ENCODE measurements around the gene UCHL5.
A peak's percentile ranks its signal among the peaks of the same experiment; 100 is the strongest.
"Not testable (repeated sequence)": the region's sequence is repeated elsewhere in the genome, so short reads cannot be mapped to it uniquely, and the experiment has no call there.

The UCHL5 gene

GRCh38 chr1:193009501-193009900 lies 49.7 kb downstream of the UCHL5 start:
- DNase-seq, result no peak

- no peak for DNase-seq
Observed at GRCh38 chr1:193005785-193006184, 53.4 kb downstream of the UCHL5 start.

- no peak for DNase-seq
Observed at GRCh38 chr1:192998536-192998935, 60.6 kb downstream of the UCHL5 start.

- DNase-seq, result no peak
Observed at GRCh38 chr1:192994141-192994540, 65.0 kb downstream of the UCHL5 start.

- peak in 1 of 5 experiments; percentile 82 for DNase-seq
Observed at GRCh38 chr1:192993426-192994085, 65.6 kb downstream of the UCHL5 start.

GRCh38 chr1:192986748-192987334 lies 72.3 kb downstream of the UCHL5 start:
- not testable (repeated sequence) for DNase-seq

- DNase-seq, result peak in 2 of 5 experiments; percentile 40 to 79
Observed at GRCh38 chr1:192986110-192986747, 72.9 kb downstream of the UCHL5 start.

GRCh38 chr1:192984080-192984479 lies 75.1 kb downstream of the UCHL5 start:
- DNase-seq, result peak in 1 of 5 experiments; percentile 25

GRCh38 chr1:192983349-192983980 lies 75.7 kb downstream of the UCHL5 start:
- peak in 1 of 5 experiments; percentile 66 for DNase-seq

GRCh38 chr1:192980856-192981255 lies 78.3 kb downstream of the UCHL5 start:
- no peak for DNase-seq

GRCh38 chr1:192980334-192980733 lies 78.8 kb downstream of the UCHL5 start:
- DNase-seq, result not testable (repeated sequence)

GRCh38 chr1:192979542-192979941 lies 79.6 kb downstream of the UCHL5 start:
- no peak for DNase-seq

GRCh38 chr1:192978195-192978710 lies 80.9 kb downstream of the UCHL5 start:
- DNase-seq, result no peak

- DNase-seq, result no peak
Observed at GRCh38 chr1:192977089-192977706, 82.0 kb downstream of the UCHL5 start.

- DNase-seq, result no peak
Observed at GRCh38 chr1:192976576-192976975, 82.6 kb downstream of the UCHL5 start.

GRCh38 chr1:192974701-192975100 lies 84.5 kb downstream of the UCHL5 start:
- no peak for DNase-seq

GRCh38 chr1:192973988-192974387 lies 85.2 kb downstream of the UCHL5 start:
- no peak for DNase-seq

GRCh38 chr1:192973202-192973601 lies 86.0 kb downstream of the UCHL5 start:
- DNase-seq, result no peak

GRCh38 chr1:192969091-192969490 lies 90.1 kb downstream of the UCHL5 start:
- no peak for DNase-seq

- no peak for DNase-seq
Observed at GRCh38 chr1:192968323-192968722, 90.8 kb downstream of the UCHL5 start.

- no peak for DNase-seq
Observed at GRCh38 chr1:192967901-192968300, 91.3 kb downstream of the UCHL5 start.

GRCh38 chr1:192967211-192967877 lies 91.8 kb downstream of the UCHL5 start:
- no peak for DNase-seq
